GM19452 (cell line): ENCODE measurements around the gene PTPN6.

ENCODE experiments used
- ATAC-seq: cut with Tn5 transposase; IDR thresholded peaks from one replicate; pipeline ENCODE4 v1.9.1; 2021; ENCODE audit not compliant: unreplicated experiment

The PTPN6 gene

GRCh38 chr12:6921996-6922946, 28.9 kb upstream of the PTPN6 start:
- no peak for ATAC-seq

GRCh38 chr12:6923003-6923732, 28.0 kb upstream of the PTPN6 start:
- no peak for ATAC-seq

DNA sequence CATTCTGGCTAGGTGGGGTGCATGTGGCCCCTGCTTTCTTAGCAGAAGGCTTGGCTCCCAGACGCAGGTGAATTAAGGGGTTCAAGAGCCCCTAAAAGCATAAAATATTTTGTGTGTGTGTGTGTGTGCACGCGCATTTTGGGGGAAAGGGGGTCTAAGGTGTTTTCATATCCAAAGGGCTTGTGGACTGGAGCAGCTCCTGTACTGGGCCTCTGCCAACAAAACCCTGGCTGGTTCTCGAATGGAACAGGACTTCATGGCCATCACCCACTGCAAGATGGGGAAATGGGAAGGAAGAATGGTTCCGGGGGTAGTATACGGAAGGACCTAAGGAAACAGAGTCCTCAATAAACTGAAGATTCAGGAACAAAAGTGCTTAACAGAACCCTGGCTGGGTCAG, 27.3 kb upstream of the PTPN6 start:
- no peak for ATAC-seq

DNA sequence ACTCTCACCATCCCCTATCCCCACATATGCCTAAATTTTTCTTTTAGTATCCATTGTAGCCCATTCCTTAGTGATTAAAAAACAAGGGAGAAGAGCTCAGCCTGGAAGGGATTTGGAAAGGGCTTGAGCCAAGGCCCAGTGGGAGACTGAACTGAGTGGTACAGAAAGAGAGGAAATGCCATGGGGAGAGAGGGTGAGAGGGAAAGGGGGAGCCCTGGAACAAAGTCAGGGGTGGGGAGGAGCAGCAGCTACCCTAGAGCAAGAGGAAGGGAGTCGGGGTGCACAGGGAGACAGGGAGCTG, 26.0 kb upstream of the PTPN6 start:
- ATAC-seq, result no peak

DNA sequence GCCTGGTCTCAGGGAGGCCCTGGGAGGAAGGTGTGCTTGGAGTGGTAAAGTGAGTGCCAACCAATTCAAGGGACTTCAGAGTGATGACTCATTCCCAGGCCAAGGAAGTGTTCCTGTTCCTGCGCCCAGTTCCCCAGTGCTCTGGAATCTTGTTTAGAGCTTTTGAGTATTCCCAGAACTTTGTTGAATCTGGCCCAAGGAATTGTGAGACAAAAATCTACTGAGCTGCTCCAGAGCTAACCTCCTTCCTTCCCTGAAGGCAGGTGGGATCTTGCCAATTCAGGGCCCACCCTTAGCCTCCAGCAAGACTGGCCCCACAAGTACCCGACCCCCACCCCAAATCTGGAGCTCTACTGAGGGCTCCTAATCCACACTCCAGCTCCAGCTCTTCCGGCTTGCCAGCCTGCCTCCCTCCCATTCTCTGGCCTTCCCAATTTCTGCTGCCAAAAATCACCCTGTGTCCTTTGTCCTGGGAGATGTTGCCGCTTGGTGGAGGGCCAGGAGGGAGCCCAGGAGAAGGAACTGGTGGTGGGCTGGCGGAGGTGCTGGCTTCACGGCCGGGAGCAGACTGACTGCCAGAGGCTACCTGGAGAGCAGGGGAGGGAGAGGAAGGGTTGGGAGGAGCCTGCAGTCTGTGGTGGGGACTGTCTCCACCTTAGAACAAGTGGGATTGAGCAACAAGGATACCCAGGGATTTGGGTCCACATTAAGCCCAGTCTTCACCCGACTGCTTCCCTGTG, 25.4 kb upstream of the PTPN6 start:
- no peak for ATAC-seq

DNA sequence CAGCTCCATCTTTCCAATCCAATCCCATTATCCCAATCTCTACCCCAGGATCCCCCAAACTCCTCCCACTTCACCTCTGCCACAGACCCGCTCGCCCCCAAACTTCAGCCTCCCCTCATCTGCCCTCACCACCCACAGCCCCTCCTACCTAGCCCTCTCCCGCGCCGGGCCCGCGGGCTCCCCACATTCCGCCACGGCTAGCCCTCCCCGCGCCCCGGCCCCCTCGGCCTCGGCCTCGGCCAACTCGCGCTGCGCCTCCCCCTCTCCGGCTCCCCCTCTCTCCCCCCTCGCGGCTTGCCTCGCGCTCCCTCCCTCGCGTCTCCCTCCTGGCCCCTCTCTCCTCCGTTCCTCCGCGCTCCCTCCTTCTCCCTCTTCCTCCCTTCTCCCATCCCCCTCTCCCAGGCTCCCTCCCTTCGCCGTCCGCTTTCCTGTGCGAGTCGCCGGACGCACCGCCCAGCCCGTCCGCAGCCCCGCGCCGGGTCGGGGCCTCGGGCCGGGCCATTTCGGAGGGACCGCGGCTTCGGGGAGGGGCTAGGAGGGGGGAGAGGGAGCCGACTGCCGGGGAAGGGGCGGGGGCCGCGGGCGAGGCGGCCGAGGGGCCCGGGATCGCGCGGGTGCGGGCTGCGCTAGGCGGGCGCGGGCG, 23.7 kb upstream of the PTPN6 start, which contains the start of gene ATN1:
Gene ATN1 (plus strand): TSS at position 581 of the 643 bp plus-strand sequence. CDS start 6,043 bp downstream, outside the sequence.
- ATAC-seq, result no peak

DNA sequence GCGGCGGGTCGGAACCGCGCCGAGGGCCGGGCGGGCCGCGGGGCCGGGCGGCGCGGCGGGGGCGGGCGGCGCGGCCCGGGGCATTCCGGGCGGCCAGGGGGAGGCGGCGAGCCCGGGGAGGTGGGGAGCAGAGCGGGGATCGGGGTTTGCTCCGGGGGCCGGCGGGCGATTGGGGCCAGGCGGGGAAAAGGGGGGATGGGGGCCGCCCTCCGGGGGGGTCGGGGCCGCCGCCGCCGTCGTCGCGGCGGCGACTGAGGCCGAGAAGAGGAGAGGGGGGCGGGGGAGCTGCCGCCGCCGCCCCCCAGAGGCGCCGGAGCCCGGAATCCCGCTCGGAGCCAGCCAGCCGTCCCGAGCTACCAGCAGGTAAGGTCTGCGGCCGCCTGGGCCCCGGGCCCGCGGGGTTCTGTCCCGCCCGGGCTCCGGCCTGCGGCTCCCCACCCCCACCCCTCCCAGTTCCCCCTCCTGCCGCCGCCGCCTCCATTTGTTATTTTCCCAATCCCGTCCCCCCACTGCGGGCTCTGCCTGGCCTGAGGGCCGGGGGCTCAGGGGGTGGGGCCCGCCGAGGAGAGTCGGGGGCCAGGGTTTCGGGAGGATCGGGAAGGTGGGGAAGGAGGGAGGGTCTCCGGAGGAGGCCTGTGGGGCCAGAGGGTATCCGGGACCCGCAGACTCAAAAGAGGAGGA, 23.0 kb upstream of the PTPN6 start:
- no peak for ATAC-seq

DNA sequence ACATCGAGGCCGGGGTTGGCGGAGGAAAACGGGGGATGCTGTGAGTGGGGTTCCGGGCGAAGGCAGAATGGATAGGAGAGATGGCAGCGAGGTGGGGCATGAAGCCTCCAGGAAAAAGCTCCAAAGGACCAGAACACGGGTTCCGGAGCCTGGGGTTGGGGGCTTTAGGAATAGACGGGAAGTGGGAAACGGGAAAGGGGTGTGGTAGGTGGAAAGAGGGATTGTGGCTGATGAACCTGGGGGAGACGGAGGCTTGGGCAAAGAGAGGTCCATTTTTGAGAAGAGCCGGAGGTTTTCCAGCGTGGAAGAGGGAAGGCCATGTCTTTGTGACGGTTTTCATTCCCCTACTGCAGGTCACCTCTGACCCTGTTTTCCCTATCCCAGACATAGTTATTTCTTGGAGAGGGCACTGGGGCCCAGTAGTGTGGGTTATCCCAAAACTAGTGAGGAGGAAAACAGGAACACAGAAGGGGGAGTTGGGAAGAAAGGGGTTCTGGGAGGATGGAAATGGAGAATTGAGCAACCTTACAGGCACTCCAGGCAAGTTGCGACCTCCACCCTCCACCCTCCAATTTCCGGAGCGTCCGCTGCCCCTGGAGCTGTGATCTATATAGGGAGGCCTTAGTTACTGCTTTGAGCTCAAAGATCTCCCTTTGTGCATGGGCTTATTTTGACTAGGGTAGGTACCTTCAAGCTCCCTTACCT, 22.3 kb upstream of the PTPN6 start:
- no peak for ATAC-seq

- no peak for ATAC-seq
Observed at GRCh38 chr12:6929466-6930452, 21.4 kb upstream of the PTPN6 start.

GRCh38 chr12:6932766-6933165, 18.4 kb upstream of the PTPN6 start:
- no peak for ATAC-seq

GRCh38 chr12:6934110-6934509, 17.0 kb upstream of the PTPN6 start:
- no peak for ATAC-seq

- ATAC-seq, result no peak
Observed at GRCh38 chr12:6935371-6936193, 15.6 kb upstream of the PTPN6 start.

DNA sequence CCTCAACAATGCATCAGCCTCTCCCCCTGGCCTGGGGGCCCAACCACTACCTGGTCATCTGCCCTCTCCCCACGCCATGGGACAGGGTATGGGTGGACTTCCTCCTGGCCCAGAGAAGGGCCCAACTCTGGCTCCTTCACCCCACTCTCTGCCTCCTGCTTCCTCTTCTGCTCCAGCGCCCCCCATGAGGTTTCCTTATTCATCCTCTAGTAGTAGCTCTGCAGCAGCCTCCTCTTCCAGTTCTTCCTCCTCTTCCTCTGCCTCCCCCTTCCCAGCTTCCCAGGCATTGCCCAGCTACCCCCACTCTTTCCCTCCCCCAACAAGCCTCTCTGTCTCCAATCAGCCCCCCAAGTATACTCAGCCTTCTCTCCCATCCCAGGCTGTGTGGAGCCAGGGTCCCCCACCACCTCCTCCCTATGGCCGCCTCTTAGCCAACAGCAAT, 14.9 kb upstream of the PTPN6 start:
- ATAC-seq, result no peak

- no peak for ATAC-seq
Observed at GRCh38 chr12:6936636-6937480, 14.3 kb upstream of the PTPN6 start.

DNA sequence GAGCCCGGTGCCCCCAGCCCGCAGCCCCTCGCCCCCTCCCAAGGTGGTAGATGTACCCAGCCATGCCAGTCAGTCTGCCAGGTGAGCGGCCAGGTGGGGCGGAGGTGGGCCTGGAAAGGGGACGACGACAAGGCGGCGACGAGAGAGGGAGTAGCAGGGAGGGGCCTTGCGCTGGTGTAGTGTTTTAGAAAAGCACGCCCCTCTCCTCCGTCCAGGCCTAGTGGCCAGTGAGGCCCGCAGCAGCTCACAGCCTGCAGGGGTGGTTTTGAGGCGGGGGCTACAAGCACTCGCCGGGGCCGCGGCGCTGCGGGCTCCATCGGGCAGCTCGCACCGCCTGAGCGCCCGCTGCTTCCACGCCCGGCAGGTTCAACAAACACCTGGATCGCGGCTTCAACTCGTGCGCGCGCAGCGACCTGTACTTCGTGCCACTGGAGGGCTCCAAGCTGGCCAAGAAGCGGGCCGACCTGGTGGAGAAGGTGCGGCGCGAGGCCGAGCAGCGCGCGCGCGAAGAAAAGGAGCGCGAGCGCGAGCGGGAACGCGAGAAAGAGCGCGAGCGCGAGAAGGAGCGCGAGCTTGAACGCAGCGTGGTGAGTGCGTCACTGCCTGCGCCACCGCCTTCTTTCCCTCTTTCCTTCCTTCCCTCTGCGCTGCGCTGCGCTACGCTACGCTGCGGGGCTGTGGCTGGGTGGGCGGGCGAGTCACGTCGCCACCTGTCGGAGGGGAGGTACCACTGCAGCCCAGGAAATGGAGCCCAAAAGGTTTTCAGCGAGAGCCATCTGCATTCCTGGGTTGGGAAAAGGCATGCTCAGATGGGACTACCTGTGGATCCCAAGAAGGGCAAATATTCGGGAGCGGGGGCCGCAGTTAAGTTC, 13.4 kb upstream of the PTPN6 start:
- ATAC-seq, result peak; percentile 87
